CD4-positive, alpha-beta T cell (primary cell): ENCODE measurements around the gene OSBPL10. TPM values are rescaled to one million over a fixed set of nuclear protein-coding genes. Genes with fewer than 3 reads are reported as not detected.

ENCODE experiments used
- ATAC-seq: fragments of 200-7000 bp; cut with Tn5 transposase; one replicate; pipeline ENCODE4 v1.10.0; 2022; ENCODE audit warnings: mild to moderate bottlenecking; ENCODE audit not compliant: poor library complexity
- CTCF ChIA-PET: fragments of 350-600 bp; sonication (Branson Sonifier 250); formaldehyde crosslinking; loops from one replicate; lab custom pipeline; 2021; ENCODE audit warnings: antibody characterized with exemption, inconsistent platforms; lab: Charles Lee
- POLR2A ChIA-PET: fragments of 350-600 bp; sonication (Branson Sonifier 250); formaldehyde crosslinking; loops from one replicate; lab custom pipeline; 2021; ENCODE audit warnings: antibody characterized with exemption, inconsistent platforms; lab: Charles Lee
- DNase-seq, 14 experiments: peaks; one replicate each; pipeline ENCODE4 v3.0.0-alpha.2; 2013 to 2020; ENCODE audit warnings: mixed read lengths in 2 of 14
- H3K27ac ChIP-seq, 2 donors: one replicate each; pipeline versions ENCODE4 v1.5.1 to v1.7.0; 2013; ENCODE audit warnings: low read length in 2 of 2, low read depth in 1 of 2, mild to moderate bottlenecking in 1 of 2
- H3K27me3 ChIP-seq, 2 experiments: 1 replicate in 1 of 2; 2 replicates in 1 of 2; pipeline versions ENCODE4 v1.6.1 to v1.7.0; 2013; ENCODE audit warnings: low read length in 2 of 2, control low read depth in 1 of 2, mild to moderate bottlenecking in 1 of 2, moderate library complexity in 1 of 2; ENCODE audit not compliant: insufficient read depth in 2 of 2, control insufficient read depth in 1 of 2
- H3K36me3 ChIP-seq: one replicate; pipeline ENCODE4 v1.6.1; 2013; ENCODE audit warnings: low read length, control low read depth; ENCODE audit not compliant: insufficient read depth
- H3K4me1 ChIP-seq: one replicate; pipeline ENCODE4 v1.6.1; 2013; ENCODE audit warnings: low read length, control low read depth; ENCODE audit not compliant: insufficient read depth
- H3K4me3 ChIP-seq: one replicate; pipeline ENCODE4 v1.5.1; 2013; ENCODE audit warnings: mild to moderate bottlenecking, low read length, moderate library complexity
- H3K9me3 ChIP-seq, 2 experiments: 1 replicate in 1 of 2; 2 replicates in 1 of 2; pipeline versions ENCODE4 v1.6.1 to v1.7.0; 2013; ENCODE audit warnings: low read length in 2 of 2, mild to moderate bottlenecking in 2 of 2, control low read depth in 1 of 2, moderate library complexity in 1 of 2; ENCODE audit not compliant: control insufficient read depth in 1 of 2, insufficient read depth in 1 of 2
- H3K27ac Mint-ChIP-seq: one replicate; pipeline ENCODE4 v1.8.0; 2020; ENCODE audit warnings: mixed read lengths
- H3K27me3 Mint-ChIP-seq: one replicate; pipeline ENCODE4 v1.8.0; 2021; ENCODE audit warnings: mixed read lengths
- H3K36me3 Mint-ChIP-seq: one replicate; pipeline ENCODE4 v1.8.0; 2021; ENCODE audit warnings: low read depth, mixed read lengths
- H3K4me1 Mint-ChIP-seq: one replicate; pipeline ENCODE4 v1.8.0; 2021; ENCODE audit warnings: low read depth, mixed read lengths
- H3K4me3 Mint-ChIP-seq: one replicate; pipeline ENCODE4 v1.8.0; 2020; ENCODE audit warnings: mild to moderate bottlenecking, mixed read lengths
- H3K9me3 Mint-ChIP-seq: one replicate; pipeline ENCODE4 v1.8.0; 2020; ENCODE audit warnings: mixed read lengths
- CTCF ChIP-seq: fragments of 200-600 bp; IDR thresholded peaks from one replicate; pipeline ENCODE4 v1.8.0; 2022; ENCODE audit warnings: antibody characterized with exemption, mild to moderate bottlenecking
- intact Hi-C, 2 experiments: fragments of 100-400 bp; cut with DNase I in 1 of 2; cut with micrococcal nuclease in 1 of 2; formaldehyde crosslinking; loops; one replicate each; pipeline versions ENCODE4 v1.15.1 to v1.9.0; 2023 to 2025; cut with DNase I, micrococcal nuclease
- total RNA-seq, 174 experiments: library from RNA in 2 of 174; stranded (reverse) in 2 of 174; gene quantifications; one replicate each; pipeline ENCODE4 v1.2.3 and lab custom pipeline; 2021 to 2026

The OSBPL10 gene
- total RNA-seq, 2 experiments from 2014 or later = not detected

GRCh38 chr3:31929826-31930502 is 51.1 kb downstream of the OSBPL10 start:
- intact Hi-C loops = no loop called here
- POLR2A ChIA-PET = no interaction called here
- Histone ChIP-seq H3K27ac (no peak overlapping the region), H3K27me3 (no peaks in the 10 kb centered on the region), H3K4me1 (no peaks in the 10 kb centered on the region), H3K9me3 (no peaks in the 10 kb centered on the region), H3K4me3 (no peak overlapping the region), H3K36me3 (no peaks in the 10 kb centered on the region)
- no peaks in the 10 kb centered on the region for H3K9me3 Mint-ChIP-seq
- no peaks in the 10 kb centered on the region for H3K4me1 Mint-ChIP-seq
- no peak for TF ChIP-seq CTCF
- no peak overlapping the region for H3K4me3 Mint-ChIP-seq
- H3K36me3 Mint-ChIP-seq = no peaks in the 10 kb centered on the region
- ATAC-seq (no peak), DNase-seq (no peak)
- CTCF ChIA-PET = no interaction called here
- no peak overlapping the region for H3K27ac Mint-ChIP-seq
- H3K27me3 Mint-ChIP-seq = no peaks in the 10 kb centered on the region

- H3K27me3 ChIP-seq = no peaks in the 10 kb centered on the region
- Mint-ChIP-seq H3K4me3 (no peak overlapping the region), H3K36me3 (no peaks in the 10 kb centered on the region), H3K27ac (no peak overlapping the region), H3K9me3 (no peaks in the 10 kb centered on the region), H3K4me1 (no peaks in the 10 kb centered on the region), H3K27me3 (no peaks in the 10 kb centered on the region)
- ChIA-PET CTCF (no interaction called here), POLR2A (interaction anchor here (0.7 kb wide), 1 partner anchor 24 kb away, joined by 3 read pairs; no protein-coding TSS in a partner anchor)
- no peak for ATAC-seq
- no peak overlapping the region for H3K27ac ChIP-seq
- H3K36me3 ChIP-seq = no peaks in the 10 kb centered on the region
- H3K4me3 ChIP-seq = no peak overlapping the region
- no peaks in the 10 kb centered on the region for H3K4me1 ChIP-seq
- TF ChIP-seq CTCF = no peak
- H3K9me3 ChIP-seq = no peaks in the 10 kb centered on the region
- intact Hi-C loops = no loop called here
- no peak for DNase-seq
Measured at GRCh38 chr3:31927811-31928210, 53.3 kb downstream of the OSBPL10 start.

GRCh38 chr3:31926543-31926942 is 54.5 kb downstream of the OSBPL10 start:
- Histone ChIP-seq H3K9me3 (no peaks in the 10 kb centered on the region), H3K4me3 (no peak overlapping the region), H3K27ac (no peak overlapping the region), H3K4me1 (no peaks in the 10 kb centered on the region), H3K36me3 (no peaks in the 10 kb centered on the region), H3K27me3 (no peaks in the 10 kb centered on the region)
- Mint-ChIP-seq H3K27ac (no peak overlapping the region), H3K4me3 (no peak overlapping the region), H3K9me3 (no peaks in the 10 kb centered on the region), H3K36me3 (no peaks in the 10 kb centered on the region), H3K27me3 (no peaks in the 10 kb centered on the region), H3K4me1 (no peaks in the 10 kb centered on the region)
- CTCF ChIA-PET = no interaction called here
- ATAC-seq = no peak
- DNase-seq = no peak
- intact Hi-C loops = no loop called here
- no peak for TF ChIP-seq CTCF
- POLR2A ChIA-PET = no interaction called here
